ENCODE data around the gene ATP6V0E1. TPM values are rescaled to one million over a fixed set of nuclear protein-coding genes. Genes with fewer than 3 reads are reported as not detected.

Gene ATP6V0E1
- total and polyA plus RNA-seq, 4 donors, result 113 to 502 (median 353) TPM

DNA sequence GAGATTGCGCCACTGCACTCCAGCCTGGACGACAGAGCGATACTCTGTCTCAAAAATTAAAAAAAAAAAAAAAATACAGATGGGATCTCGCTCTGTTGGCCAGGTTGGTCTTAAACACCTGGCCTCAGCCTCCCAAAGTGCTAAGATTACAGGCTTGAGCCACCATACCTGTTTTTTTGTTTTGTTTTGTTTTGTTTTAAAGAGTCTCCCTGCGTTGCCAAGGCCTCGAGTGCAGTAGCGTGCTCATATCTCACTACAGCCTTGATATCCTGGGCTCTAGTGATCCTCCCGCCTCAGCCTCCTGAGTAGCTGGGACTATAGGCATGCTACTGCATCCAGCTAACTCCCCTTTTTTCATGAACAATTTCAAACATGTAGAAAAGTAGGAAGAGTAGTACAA, 7.2 kb downstream of the ATP6V0E1 start:
- no peak for DNase-seq
- no peak overlapping the region for H3K27ac ChIP-seq (ENCODE audit: low read depth in 1 of 2, low read length in 1 of 2)
- peaks cover 0 to 11% (median 1%) of the 10 kb centered on the region in 5 donors for H3K4me1 ChIP-seq (ENCODE audit: control insufficient read depth in 5 of 5, insufficient read depth in 5 of 5, low read length in 5 of 5)
- H3K36me3 ChIP-seq (ENCODE audit: control insufficient read depth in 4 of 4, insufficient read depth in 4 of 4, low read length in 4 of 4), result peaks cover 11 to 18% (median 14%) of the 10 kb centered on the region in 4 donors
- TF ChIP-seq, protein P1, sequence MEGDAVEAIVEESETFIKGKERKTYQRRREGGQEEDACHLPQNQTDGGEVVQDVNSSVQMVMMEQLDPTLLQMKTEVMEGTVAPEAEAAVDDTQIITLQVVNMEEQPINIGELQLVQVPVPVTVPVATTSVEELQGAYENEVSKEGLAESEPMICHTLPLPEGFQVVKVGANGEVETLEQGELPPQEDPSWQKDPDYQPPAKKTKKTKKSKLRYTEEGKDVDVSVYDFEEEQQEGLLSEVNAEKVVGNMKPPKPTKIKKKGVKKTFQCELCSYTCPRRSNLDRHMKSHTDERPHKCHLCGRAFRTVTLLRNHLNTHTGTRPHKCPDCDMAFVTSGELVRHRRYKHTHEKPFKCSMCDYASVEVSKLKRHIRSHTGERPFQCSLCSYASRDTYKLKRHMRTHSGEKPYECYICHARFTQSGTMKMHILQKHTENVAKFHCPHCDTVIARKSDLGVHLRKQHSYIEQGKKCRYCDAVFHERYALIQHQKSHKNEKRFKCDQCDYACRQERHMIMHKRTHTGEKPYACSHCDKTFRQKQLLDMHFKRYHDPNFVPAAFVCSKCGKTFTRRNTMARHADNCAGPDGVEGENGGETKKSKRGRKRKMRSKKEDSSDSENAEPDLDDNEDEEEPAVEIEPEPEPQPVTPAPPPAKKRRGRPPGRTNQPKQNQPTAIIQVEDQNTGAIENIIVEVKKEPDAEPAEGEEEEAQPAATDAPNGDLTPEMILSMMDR (IDR thresholded peaks at IDR 0.05; ENCODE audit: control extremely low read depth, extremely low read depth), result no peak
- WGBS, 2 donors, result 88 to 92% methylated on average over 8 of the region's 8 CpGs
- no peaks in the 10 kb centered on the region for H3K9me3 ChIP-seq (ENCODE audit: control insufficient read depth in 4 of 4, insufficient read depth in 3 of 4, low read length in 3 of 4)
- no peak overlapping the region for H3K9ac ChIP-seq (ENCODE audit: insufficient read depth in 1 of 2, low read length in 2 of 2)
- no peak overlapping the region for H3K4me3 ChIP-seq
- ATAC-seq (ENCODE audit: insufficient read depth, low FRiP score), result no peak
- H3K27me3 ChIP-seq (ENCODE audit: control insufficient read depth in 3 of 3, insufficient read depth in 3 of 3, low read length in 2 of 3), result no peaks in the 10 kb centered on the region

DNA sequence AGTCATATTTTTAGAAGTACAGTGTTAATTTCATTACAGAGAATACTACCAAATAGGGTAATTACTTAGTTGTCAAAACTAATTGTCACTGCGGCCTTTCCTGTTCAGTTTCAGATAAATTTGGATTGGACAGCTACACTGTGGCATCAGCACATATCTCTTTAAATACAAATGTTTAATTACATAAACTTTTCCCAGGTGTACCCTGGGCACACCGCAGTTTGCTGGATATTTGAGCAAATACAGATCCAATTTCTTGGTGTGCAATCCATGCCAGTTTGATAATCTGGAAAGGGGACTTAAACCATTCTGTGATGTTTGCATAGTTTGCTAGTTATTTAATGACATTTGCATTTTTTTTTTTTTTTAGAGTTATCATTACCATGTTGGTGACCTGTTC, 10.8 kb downstream of the ATP6V0E1 start:
- Histone ChIP-seq H3K27ac (ENCODE audit: low read depth in 1 of 2, low read length in 1 of 2) (no peak overlapping the region), H3K36me3 (ENCODE audit: control insufficient read depth in 4 of 4, insufficient read depth in 4 of 4, low read length in 4 of 4) (peaks cover 8 to 19% (median 11%) of the 10 kb centered on the region in 4 donors), H3K4me1 (ENCODE audit: control insufficient read depth in 5 of 5, insufficient read depth in 5 of 5, low read length in 5 of 5) (peaks cover 0 to 2% (median 0%) of the 10 kb centered on the region in 5 donors), H3K9ac (ENCODE audit: insufficient read depth in 1 of 2, low read length in 2 of 2) (no peak overlapping the region), H3K27me3 (ENCODE audit: control insufficient read depth in 3 of 3, insufficient read depth in 3 of 3, low read length in 2 of 3) (no peaks in the 10 kb centered on the region), H3K9me3 (ENCODE audit: control insufficient read depth in 4 of 4, insufficient read depth in 3 of 4, low read length in 3 of 4) (no peaks in the 10 kb centered on the region), H3K4me3 (no peak overlapping the region)
- DNase-seq, result no peak
- WGBS, 2 donors, result 97 to 99% methylated on average over 2 of the region's 2 CpGs
- TF ChIP-seq, protein P1 (IDR thresholded peaks at IDR 0.05; ENCODE audit: control extremely low read depth, extremely low read depth), result no peak
- no peak for ATAC-seq (ENCODE audit: insufficient read depth, low FRiP score)

DNA sequence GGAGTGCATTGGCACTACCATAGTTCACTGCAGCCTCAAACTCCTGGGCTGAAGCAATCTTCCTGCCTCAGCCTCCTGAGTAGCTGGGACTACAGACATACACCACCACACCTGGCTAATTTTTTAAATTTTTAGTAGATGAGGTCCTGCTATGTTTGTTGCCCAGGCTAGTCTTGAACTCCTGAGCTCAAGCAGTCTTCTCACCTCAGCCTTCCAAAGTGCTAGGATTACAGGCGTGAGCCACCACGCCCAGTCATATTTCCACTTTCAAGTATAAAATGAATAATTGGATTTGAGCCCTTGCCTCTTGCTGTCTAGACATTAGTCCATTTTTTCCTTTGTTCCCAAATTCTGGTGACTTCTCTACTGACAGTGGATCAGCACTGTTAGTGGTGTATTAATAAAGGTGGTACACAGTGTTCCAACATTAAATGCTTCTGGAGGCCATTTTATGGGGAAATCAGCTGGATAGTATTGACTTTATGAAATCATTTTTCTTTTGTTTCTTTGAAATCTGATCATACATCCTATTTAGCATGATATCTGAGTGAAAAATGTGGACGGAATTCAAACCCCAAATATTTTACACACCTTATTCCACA, 15.9 kb downstream of the ATP6V0E1 start:
- TF ChIP-seq, protein P1 (IDR thresholded peaks at IDR 0.05; ENCODE audit: control extremely low read depth, extremely low read depth), result no peak
- H3K4me1 ChIP-seq (ENCODE audit: control insufficient read depth in 5 of 5, insufficient read depth in 5 of 5, low read length in 5 of 5), result peaks cover 0 to 7% (median 0%) of the 10 kb centered on the region in 5 donors
- H3K27me3 ChIP-seq (ENCODE audit: control insufficient read depth in 3 of 3, insufficient read depth in 3 of 3, low read length in 2 of 3), result no peaks in the 10 kb centered on the region
- no peak overlapping the region for H3K4me3 ChIP-seq
- H3K27ac ChIP-seq (ENCODE audit: low read depth in 1 of 2, low read length in 1 of 2), result no peak overlapping the region
- peaks cover 4 to 12% (median 7%) of the 10 kb centered on the region in 4 donors for H3K36me3 ChIP-seq (ENCODE audit: control insufficient read depth in 4 of 4, insufficient read depth in 4 of 4, low read length in 4 of 4)
- no peaks in the 10 kb centered on the region for H3K9me3 ChIP-seq (ENCODE audit: control insufficient read depth in 4 of 4, insufficient read depth in 3 of 4, low read length in 3 of 4)
- no peak overlapping the region for H3K9ac ChIP-seq (ENCODE audit: insufficient read depth in 1 of 2, low read length in 2 of 2)
- DNase-seq (no peak), ATAC-seq (ENCODE audit: insufficient read depth, low FRiP score) (no peak)
- WGBS, 2 donors, result 80 to 89% methylated on average over 3 of the region's 3 CpGs

DNA sequence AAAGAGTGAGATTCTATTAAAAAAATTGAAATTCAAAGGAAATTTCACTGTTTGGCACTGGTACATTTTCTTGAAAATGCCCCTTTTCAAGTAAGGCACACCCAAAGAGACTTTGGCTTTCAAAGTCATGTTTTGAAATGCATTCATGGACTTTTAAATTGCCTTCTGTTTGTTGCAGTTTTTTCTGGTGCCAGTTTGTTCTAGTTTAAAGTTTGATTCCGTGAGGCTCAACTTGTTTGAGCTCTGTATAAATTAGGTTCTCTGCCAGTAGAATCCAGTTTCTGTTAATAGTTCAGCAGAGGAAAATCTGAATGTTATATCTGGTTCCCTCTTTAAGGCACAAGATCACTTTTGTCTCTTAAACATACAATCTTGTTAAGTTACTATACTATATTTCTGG, 16.4 kb downstream of the ATP6V0E1 start:
- Histone ChIP-seq H3K4me1 (ENCODE audit: control insufficient read depth in 5 of 5, insufficient read depth in 5 of 5, low read length in 5 of 5) (peaks cover 0 to 10% (median 0%) of the 10 kb centered on the region in 5 donors), H3K9ac (ENCODE audit: insufficient read depth in 1 of 2, low read length in 2 of 2) (no peak overlapping the region), H3K36me3 (ENCODE audit: control insufficient read depth in 4 of 4, insufficient read depth in 4 of 4, low read length in 4 of 4) (peaks cover 2 to 9% (median 7%) of the 10 kb centered on the region in 4 donors), H3K27ac (ENCODE audit: low read depth in 1 of 2, low read length in 1 of 2) (no peak overlapping the region), H3K27me3 (ENCODE audit: control insufficient read depth in 3 of 3, insufficient read depth in 3 of 3, low read length in 2 of 3) (no peaks in the 10 kb centered on the region), H3K4me3 (no peak overlapping the region), H3K9me3 (ENCODE audit: control insufficient read depth in 4 of 4, insufficient read depth in 3 of 4, low read length in 3 of 4) (no peaks in the 10 kb centered on the region)
- DNase-seq (peak in 1 of 3 donors; percentile 26), ATAC-seq (ENCODE audit: insufficient read depth, low FRiP score) (no peak)
- TF ChIP-seq, protein P1 (IDR thresholded peaks at IDR 0.05; ENCODE audit: control extremely low read depth, extremely low read depth), result no peak
- 63 to 92% methylated on average over 1 of the region's 1 CpG for WGBS, 2 donors
